Measurements from ENCODE around the gene GPR137C.

GPR137C gene

DNA sequence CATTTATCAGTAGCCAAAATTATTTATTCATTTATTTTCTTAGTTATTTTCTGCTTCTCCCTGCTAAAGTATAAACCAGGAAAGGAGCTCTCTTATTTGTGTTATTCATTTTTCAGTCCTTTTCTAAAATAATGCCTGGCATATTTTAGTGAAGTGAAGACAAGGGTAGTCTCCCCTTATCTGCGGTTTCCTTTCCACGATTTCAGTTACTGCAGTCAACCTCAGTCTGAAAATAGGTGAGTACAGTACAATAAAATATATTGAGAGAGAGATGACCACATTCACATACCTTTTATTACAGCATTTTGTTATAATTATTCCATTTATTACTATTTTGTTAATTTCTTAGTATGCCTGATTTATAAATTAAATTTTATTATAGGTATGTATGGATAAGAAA is 57.6 kb downstream of the GPR137C start:
- no peak for DNase-seq (ENCODE audit: low read depth)
- H3K4me3 ChIP-seq (ENCODE audit: control insufficient read depth, low read depth, low read length): no peak overlapping the region
- TF ChIP-seq, protein P1, sequence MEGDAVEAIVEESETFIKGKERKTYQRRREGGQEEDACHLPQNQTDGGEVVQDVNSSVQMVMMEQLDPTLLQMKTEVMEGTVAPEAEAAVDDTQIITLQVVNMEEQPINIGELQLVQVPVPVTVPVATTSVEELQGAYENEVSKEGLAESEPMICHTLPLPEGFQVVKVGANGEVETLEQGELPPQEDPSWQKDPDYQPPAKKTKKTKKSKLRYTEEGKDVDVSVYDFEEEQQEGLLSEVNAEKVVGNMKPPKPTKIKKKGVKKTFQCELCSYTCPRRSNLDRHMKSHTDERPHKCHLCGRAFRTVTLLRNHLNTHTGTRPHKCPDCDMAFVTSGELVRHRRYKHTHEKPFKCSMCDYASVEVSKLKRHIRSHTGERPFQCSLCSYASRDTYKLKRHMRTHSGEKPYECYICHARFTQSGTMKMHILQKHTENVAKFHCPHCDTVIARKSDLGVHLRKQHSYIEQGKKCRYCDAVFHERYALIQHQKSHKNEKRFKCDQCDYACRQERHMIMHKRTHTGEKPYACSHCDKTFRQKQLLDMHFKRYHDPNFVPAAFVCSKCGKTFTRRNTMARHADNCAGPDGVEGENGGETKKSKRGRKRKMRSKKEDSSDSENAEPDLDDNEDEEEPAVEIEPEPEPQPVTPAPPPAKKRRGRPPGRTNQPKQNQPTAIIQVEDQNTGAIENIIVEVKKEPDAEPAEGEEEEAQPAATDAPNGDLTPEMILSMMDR (conservative IDR thresholded peaks at IDR 0.05; ENCODE audit: control insufficient read depth, insufficient read depth, low read depth, low read length): no peak

DNA sequence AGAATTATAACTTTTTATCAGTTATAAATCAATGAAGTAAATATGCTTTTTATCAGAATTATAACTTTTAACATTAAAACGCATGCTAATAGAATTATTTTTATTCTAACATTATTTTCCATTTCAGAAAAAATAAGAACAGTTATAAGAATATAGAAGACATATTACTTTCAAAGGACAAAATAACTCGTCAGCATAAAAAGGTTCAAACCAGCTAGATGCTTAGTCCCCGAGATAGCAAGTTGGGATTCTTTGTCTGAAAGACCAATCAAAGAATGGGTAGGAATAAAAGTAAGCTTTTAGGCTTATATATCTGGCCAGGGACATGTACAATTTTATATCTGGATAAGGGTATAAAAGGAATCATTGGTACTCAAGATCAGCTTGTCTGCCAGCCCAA is 66.0 kb downstream of the GPR137C start:
- no peak overlapping the region for H3K4me3 ChIP-seq (ENCODE audit: control insufficient read depth, low read depth, low read length)
- TF ChIP-seq, protein P1 (conservative IDR thresholded peaks at IDR 0.05; ENCODE audit: control insufficient read depth, insufficient read depth, low read depth, low read length): no peak
- no peak for DNase-seq (ENCODE audit: low read depth)

DNA sequence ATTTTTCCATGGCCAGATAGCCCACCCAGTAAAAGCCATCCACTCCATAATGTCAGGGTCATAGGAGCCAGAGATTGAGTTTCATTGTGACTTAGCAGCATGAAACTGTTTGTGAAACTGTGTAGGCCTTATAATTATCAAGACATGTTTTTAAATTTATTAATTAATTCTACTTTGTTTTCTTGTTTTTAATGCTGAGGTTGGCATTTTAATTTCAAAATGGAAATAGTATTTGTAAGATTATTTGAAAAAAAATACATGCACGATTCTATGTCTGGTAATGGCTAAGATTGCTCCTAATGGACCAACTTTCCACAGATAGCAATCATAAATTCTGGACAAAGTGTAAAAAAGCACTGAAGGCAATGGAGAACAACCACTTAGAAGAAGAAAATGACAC is 67.1 kb downstream of the GPR137C start:
- DNase-seq (ENCODE audit: low read depth): no peak
- TF ChIP-seq, protein P1 (conservative IDR thresholded peaks at IDR 0.05; ENCODE audit: control insufficient read depth, insufficient read depth, low read depth, low read length): no peak

DNA sequence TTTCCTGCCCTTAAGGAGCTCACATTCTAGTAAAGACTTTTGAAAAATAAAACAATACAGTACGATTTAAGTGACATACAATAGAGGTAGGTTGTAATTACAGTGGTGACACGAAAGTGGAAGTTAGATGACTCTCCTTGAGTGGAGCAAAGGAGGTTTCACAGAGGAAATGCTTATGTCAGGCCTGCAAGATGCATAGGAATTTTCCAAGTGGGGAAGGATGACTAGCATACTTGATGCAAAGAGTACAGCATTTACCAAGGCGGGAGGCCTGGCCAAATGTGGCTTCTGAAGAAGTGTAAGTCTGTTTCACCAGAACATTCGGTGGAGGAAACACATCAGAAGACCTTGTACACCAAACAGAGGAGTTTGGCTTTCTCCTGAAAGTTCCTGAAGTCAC is 87.5 kb downstream of the GPR137C start:
- DNase-seq (ENCODE audit: low read depth): no peak
- no peak overlapping the region for H3K4me3 ChIP-seq (ENCODE audit: control insufficient read depth, low read depth, low read length)
- TF ChIP-seq, protein P1 (conservative IDR thresholded peaks at IDR 0.05; ENCODE audit: control insufficient read depth, insufficient read depth, low read depth, low read length): no peak

More for the DNA sequence above, 67.1 kb downstream of the GPR137C start:
- H3K4me3 ChIP-seq (ENCODE audit: control insufficient read depth, low read depth, low read length): no peak overlapping the region

DNA sequence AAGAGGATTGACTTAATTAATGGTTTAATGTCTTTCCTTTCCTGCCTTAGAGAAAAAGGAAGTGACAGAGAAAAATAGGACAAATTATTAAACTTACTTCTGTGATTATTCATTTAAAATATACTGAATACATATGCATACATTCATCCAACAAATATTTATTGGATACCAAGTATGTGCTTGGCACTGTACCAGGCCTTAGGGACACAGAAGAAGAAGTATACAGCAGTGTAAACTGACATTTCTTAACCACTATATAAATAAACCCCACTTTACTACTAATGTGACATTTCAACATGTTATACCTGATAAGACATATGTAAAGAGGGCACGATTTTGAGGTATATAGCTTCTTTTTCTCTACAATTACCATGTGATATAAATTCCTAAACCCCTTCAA is 89.1 kb downstream of the GPR137C start:
- no peak overlapping the region for H3K4me3 ChIP-seq (ENCODE audit: control insufficient read depth, low read depth, low read length)
- DNase-seq (ENCODE audit: low read depth): no peak
- TF ChIP-seq, protein P1 (conservative IDR thresholded peaks at IDR 0.05; ENCODE audit: control insufficient read depth, insufficient read depth, low read depth, low read length): no peak

DNA sequence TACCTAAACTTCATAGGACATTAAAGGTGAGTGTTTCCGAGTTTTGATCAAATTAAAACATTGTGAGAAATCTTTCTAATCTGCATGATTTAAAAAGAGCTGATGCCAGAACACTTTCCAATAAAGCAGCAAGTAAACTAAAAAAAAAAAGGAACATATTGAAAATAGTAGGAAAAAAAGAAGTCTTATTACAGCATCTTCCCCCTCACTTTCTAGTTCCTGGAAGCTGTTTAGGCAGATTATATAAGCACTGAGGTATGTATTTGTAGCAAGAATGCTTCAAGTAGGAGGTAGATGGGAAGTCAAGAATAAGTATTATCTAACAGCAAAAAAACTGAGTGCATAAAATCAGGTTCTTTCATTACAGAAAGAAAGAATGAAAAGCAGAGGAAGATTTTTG is 96.9 kb downstream of the GPR137C start:
- TF ChIP-seq, protein P1 (conservative IDR thresholded peaks at IDR 0.05; ENCODE audit: control insufficient read depth, insufficient read depth, low read depth, low read length): no peak
- H3K4me3 ChIP-seq (ENCODE audit: control insufficient read depth, low read depth, low read length): no peak overlapping the region
- no peak for DNase-seq (ENCODE audit: low read depth)

DNA sequence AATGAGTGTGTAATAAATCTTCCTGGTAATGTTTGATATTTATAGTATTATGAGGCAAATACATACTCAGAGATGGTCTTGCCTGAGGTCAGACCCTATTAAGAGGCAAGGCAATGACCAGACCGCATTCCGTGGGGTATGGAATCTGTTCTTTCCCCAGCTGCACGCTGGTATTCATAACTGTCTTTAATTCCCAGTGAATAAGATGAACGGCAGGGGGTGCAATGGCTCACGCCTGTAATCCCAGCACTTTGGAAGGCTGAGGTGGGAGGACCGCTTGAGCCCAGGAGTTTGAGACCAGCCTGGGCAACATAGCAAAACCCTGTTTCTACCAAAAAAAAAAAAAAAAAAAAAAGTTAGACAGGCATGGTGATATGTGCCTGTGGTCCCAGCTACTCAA is 98.1 kb downstream of the GPR137C start:
- H3K4me3 ChIP-seq (ENCODE audit: control insufficient read depth, low read depth, low read length): no peak overlapping the region
- TF ChIP-seq, protein P1 (conservative IDR thresholded peaks at IDR 0.05; ENCODE audit: control insufficient read depth, insufficient read depth, low read depth, low read length): no peak
- peak; percentile 2 for DNase-seq (ENCODE audit: low read depth)
